Astrocyte of the cerebellum (primary cell): ENCODE measurements around the gene MLST8.

Experiments
- DNase-seq: peaks from one replicate; pipeline ENCODE4 v3.0.0-alpha.2; 2011; ENCODE audit warnings: low read depth
- H3K4me3 ChIP-seq: 2 replicates; pipeline ENCODE4 v1.5.1; 2011; ENCODE audit warnings: mild to moderate bottlenecking, low read depth, low read length, moderate library complexity
- CTCF ChIP-seq: IDR thresholded peaks from 2 replicates; pipeline ENCODE4 v1.5.1; 2012; ENCODE audit warnings: low read length, low read depth, moderate library complexity, mild to moderate bottlenecking; ENCODE audit errors: missing control alignments
- in situ Hi-C: cut with HindIII; loops from 2 replicates; pipeline ENCODE4 v1.10.0; 2017; ENCODE audit warnings: low sequenced_read_pairs

The MLST8 gene

DNA sequence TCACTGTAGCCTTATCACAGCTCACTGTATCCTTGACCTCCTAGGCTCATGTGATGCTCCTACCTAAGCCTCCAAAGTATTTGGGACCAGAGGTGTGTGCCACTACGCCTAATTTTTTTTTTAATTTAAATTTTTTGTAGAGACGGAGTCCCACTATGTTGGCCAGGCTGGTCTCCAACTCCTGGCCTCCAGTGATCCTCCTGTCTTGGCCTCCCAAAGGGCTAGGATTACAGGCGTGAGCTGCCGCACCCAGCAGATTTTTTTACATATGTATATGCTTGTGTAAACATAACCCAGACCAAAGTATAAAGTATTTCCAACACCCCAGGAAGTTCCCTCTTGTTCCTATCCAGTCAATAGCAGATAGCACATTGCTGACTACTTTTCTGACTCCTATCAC is 11.1 kb downstream of the MLST8 start:
- TF ChIP-seq CTCF, result no peak
- no peak overlapping the region for H3K4me3 ChIP-seq
- no peak for DNase-seq
- in situ Hi-C loops, result no loop called here

DNA sequence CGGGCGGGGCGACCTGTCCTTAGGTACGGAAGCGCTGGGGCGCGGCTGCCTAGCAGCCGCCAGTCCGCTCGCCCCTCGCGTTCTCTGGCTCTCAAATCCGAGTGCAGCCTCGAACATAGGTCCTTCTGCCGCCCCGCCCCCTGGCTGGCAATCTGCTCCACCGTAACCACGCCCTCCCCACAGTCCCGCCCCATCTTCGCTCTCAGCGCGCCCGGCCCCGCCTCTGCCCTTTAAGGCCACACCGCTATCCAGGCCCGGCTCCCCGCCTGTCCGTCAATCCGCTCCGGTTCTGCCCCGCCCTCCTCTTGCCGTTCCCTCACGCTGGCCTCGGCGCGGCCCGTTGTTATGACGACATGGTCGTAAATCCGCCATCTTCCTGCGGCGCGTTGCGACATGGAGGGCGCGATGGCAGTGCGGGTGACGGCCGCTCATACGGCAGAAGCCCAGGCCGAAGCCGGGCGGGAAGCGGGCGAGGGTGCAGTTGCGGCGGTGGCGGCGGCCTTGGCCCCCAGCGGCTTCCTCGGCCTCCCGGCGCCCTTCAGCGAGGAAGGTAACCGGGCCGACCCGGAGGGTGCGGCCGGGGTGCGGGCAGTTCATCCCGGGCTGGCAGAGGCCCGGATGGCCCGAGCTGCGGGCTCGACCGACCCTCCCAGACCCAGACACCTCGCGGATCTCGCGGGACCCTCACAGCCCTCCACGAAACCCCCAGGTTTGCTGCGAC is 18.1 kb downstream of the MLST8 start, which contains the start of gene E4F1:
E4F1 (plus strand) TSS at position 371 of the 721 bp plus-strand sequence; CDS start at position 394, 23 bp downstream.
- peak within 1 kb of the TSS; percentile 92 for H3K4me3 ChIP-seq
- peak; percentile 98 for DNase-seq
- in situ Hi-C loops, result no loop called here
- no peak for TF ChIP-seq CTCF

DNA sequence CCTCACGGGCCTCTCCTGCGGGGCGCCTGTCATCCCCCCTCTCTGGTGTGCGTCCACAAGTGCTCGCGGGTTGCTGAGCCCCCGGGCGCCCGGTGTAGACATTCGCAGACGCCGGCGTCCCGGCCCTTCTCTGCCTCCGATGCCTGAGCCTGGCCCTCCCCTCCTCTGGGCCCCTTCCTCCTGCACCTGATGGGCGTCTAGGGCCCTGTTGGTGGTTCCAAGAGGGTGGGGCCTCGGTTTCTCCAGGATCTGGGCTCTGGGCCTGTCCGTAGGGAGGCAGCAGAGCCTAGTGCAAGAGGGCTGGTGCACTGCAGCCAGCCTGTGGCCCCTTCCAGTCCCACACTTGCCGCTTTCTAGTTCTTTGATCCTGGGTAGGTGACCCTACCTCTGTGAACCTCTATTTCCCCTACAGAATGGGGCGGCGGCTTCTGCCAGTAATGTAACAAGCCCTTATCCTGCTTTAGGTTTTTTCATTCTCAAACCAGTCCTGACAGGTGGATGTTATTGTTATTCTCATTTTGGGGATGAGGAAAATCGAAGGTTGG is 18.8 kb downstream of the MLST8 start:
- TF ChIP-seq CTCF, result peak; percentile 27
- in situ Hi-C loops, result no loop called here
- peak overlapping the region; percentile 92 for H3K4me3 ChIP-seq
- DNase-seq, result peak; percentile 15

DNA sequence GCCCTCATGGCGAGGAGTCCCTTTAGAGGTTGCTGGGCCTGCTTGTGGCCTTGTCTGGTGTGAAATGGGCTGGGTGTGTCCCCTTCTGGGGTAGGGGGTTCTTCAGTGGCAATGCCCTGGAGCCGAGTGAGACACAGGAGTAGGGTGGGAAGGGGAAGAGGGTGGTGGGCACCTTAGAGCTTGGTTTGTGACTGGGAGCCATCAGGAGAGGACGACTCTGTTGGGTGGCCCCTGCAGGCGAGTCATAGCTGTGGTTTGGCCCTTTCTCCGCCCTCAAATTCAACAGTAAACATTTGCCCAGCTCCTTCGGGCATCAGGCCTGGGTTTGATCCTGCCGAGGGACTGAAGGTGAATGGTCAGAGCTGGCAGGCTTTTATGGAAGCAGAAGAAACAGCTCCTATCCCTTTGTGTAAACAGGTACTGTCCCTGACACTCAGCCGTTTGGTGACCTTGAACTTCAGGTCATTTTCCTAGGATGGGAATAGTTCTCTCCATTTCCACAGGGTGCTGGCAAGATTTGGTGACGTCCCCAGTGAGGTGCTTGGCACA is 21.1 kb downstream of the MLST8 start:
- no peak overlapping the region for H3K4me3 ChIP-seq
- in situ Hi-C loops, result no loop called here
- DNase-seq, result no peak
- no peak for TF ChIP-seq CTCF

- H3K4me3 ChIP-seq, result no peak overlapping the region
- no peak for TF ChIP-seq CTCF
- in situ Hi-C loops, result no loop called here
- DNase-seq, result no peak
These were observed 21.7 kb downstream of the MLST8 start for GRCh38 chr16:2226918-2227317.

DNA sequence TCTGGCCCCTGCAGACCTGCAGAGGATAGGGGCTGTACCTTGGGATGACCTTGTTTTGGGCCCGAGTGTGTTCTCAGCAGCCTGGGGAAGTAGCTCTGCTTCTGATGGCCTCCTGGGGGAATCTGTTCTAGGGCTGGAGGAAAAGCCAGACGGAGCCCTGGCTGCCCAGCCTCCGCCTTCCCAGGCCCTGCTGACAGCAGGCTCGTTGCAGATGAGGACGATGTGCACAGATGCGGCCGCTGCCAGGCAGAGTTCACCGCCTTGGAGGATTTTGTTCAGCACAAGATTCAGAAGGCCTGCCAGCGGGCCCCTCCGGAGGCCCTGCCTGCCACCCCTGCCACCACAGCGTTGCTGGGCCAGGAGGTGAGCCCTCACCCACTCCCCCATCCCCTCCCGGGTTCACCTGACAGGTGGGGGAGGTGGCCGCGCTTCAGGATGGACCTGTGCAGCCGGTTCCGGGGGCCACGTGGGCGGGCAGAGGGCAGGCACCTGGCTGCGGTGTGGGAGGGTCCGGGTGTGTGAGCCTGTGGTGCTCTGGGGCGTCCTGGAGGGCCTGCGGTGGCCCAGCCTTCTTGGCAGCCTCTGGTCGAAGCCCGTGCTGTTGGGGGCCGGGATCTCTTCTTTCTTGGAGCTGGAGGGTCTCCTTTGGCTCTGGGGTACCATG is 23.0 kb downstream of the MLST8 start:
- H3K4me3 ChIP-seq, result no peak overlapping the region
- no peak for DNase-seq
- in situ Hi-C loops, result no loop called here
- no peak for TF ChIP-seq CTCF
